HL-60 (cell line): ENCODE results near the gene PLXNB2.

Source experiments
- DNase-seq, 2 experiments: peaks; one replicate each; pipeline ENCODE4 v3.0.0-alpha.2; 2010 to 2020; ENCODE audit warnings: low read depth in 1 of 2, low spot score in 1 of 2
- H3K27ac ChIP-seq: fragments of 250-450 bp; sonication (Bioruptor Pico); replicated peaks from 2 replicates; pipeline ENCODE4 v1.5.1; 2020; ENCODE audit warnings: mild to moderate bottlenecking, moderate library complexity
- H3K27me3 ChIP-seq: fragments of 250-450 bp; sonication (Bioruptor Pico); 2 replicates; pipeline ENCODE4 v1.5.1; 2021; ENCODE audit warnings: mild to moderate bottlenecking, moderate library complexity; ENCODE audit not compliant: insufficient read depth, poor library complexity, severe bottlenecking
- H3K4me3 ChIP-seq: replicated peaks from 2 replicates; pipeline ENCODE4 v1.5.1; 2011; ENCODE audit warnings: mild to moderate bottlenecking, control low read depth, low read length; ENCODE audit not compliant: insufficient read depth
- GABPA ChIP-seq: IDR thresholded peaks from 2 replicates; pipeline ENCODE4 v1.6.1; 2012; ENCODE audit warnings: low read depth
- POLR2AphosphoS5 ChIP-seq: IDR thresholded peaks from 2 replicates; pipeline ENCODE4 v1.6.1; 2012; ENCODE audit warnings: low read depth
- SPI1 ChIP-seq: IDR thresholded peaks from 2 replicates; pipeline ENCODE4 v1.6.1; 2012; ENCODE audit warnings: low read depth, mild to moderate bottlenecking, borderline replicate concordance
- TF ChIP-seq, protein P1 (sequence below): IDR thresholded peaks from 2 replicates; pipeline ENCODE4 v1.6.1; 2012; ENCODE audit warnings: low read depth; ENCODE audit not compliant: insufficient replicate concordance
- TF ChIP-seq, protein P2 (sequence below): IDR thresholded peaks from one replicate; pipeline ENCODE4 v1.5.1; 2011; ENCODE audit warnings: low read length, control low read depth, inconsistent platforms; ENCODE audit not compliant: insufficient read depth

PLXNB2 gene

DNA sequence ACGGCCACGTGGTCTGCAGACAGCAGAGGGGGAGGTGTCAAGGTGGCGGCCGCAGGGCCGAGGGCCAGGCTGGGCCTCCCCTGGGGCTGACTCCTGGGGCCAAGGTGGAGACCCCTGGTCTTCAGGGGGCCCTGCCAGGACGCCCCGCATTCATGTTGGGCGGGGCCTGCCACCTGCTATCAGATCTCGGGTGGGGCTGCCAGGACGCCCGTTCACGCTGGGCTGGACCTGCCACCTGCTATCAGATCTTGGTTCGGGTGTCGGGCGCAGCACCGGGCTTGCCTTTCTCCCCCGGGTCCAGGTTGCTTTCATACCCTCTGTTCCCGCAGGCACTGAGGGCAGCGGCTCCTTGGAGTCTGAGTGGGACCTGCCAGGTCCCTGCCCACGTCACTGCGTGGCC lies 21.2 kb downstream of the PLXNB2 start:
- DNase-seq: no peak
- Histone ChIP-seq H3K27ac (no peak overlapping the region), H3K4me3 (no peak overlapping the region), H3K27me3 (no peaks in the 10 kb centered on the region)
- TF ChIP-seq, protein P1, sequence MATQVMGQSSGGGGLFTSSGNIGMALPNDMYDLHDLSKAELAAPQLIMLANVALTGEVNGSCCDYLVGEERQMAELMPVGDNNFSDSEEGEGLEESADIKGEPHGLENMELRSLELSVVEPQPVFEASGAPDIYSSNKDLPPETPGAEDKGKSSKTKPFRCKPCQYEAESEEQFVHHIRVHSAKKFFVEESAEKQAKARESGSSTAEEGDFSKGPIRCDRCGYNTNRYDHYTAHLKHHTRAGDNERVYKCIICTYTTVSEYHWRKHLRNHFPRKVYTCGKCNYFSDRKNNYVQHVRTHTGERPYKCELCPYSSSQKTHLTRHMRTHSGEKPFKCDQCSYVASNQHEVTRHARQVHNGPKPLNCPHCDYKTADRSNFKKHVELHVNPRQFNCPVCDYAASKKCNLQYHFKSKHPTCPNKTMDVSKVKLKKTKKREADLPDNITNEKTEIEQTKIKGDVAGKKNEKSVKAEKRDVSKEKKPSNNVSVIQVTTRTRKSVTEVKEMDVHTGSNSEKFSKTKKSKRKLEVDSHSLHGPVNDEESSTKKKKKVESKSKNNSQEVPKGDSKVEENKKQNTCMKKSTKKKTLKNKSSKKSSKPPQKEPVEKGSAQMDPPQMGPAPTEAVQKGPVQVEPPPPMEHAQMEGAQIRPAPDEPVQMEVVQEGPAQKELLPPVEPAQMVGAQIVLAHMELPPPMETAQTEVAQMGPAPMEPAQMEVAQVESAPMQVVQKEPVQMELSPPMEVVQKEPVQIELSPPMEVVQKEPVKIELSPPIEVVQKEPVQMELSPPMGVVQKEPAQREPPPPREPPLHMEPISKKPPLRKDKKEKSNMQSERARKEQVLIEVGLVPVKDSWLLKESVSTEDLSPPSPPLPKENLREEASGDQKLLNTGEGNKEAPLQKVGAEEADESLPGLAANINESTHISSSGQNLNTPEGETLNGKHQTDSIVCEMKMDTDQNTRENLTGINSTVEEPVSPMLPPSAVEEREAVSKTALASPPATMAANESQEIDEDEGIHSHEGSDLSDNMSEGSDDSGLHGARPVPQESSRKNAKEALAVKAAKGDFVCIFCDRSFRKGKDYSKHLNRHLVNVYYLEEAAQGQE: no peak
- TF ChIP-seq, protein P2, sequence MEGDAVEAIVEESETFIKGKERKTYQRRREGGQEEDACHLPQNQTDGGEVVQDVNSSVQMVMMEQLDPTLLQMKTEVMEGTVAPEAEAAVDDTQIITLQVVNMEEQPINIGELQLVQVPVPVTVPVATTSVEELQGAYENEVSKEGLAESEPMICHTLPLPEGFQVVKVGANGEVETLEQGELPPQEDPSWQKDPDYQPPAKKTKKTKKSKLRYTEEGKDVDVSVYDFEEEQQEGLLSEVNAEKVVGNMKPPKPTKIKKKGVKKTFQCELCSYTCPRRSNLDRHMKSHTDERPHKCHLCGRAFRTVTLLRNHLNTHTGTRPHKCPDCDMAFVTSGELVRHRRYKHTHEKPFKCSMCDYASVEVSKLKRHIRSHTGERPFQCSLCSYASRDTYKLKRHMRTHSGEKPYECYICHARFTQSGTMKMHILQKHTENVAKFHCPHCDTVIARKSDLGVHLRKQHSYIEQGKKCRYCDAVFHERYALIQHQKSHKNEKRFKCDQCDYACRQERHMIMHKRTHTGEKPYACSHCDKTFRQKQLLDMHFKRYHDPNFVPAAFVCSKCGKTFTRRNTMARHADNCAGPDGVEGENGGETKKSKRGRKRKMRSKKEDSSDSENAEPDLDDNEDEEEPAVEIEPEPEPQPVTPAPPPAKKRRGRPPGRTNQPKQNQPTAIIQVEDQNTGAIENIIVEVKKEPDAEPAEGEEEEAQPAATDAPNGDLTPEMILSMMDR: no peak
- TF ChIP-seq POLR2AphosphoS5 (no peak), GABPA (no peak), SPI1 (no peak)

DNA sequence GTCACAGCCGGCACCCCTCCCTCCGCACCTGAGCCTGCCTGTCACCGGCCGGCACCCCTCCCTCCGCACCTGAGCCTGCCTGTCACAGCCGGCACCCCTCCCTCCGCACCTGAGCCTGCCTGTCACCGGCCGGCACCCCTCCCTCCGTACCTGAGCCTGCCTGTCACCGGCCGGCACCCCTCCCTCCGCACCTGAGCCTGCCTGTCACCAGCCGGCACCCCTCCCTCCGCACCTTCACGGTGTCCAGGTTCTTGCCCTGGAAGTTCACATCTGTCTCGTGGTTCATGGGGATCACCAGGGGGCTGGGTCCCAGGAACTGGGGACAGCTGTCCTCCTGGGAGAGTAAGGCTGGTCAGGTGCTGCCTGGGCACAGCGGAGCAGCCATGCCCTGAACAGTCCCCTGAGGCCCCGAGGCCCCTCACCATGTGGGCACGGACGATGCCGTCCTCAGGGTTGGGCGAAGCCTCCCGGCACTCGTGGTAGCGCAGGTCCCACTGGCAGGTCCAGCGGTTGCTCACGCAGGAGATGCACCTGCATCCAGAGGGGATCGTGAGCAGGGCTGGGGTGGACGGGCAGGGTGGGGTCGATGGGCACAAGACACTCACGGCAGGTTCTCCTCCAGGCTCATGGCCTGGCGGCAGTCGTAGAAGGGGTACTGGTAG lies 21.7 kb downstream of the PLXNB2 start:
- H3K27me3 ChIP-seq: no peaks in the 10 kb centered on the region
- DNase-seq: no peak
- TF ChIP-seq, protein P1: no peak
- no peak for TF ChIP-seq GABPA
- no peak for TF ChIP-seq SPI1
- no peak for TF ChIP-seq POLR2AphosphoS5
- TF ChIP-seq, protein P2: no peak
- no peak overlapping the region for H3K4me3 ChIP-seq
- no peak overlapping the region for H3K27ac ChIP-seq

DNA sequence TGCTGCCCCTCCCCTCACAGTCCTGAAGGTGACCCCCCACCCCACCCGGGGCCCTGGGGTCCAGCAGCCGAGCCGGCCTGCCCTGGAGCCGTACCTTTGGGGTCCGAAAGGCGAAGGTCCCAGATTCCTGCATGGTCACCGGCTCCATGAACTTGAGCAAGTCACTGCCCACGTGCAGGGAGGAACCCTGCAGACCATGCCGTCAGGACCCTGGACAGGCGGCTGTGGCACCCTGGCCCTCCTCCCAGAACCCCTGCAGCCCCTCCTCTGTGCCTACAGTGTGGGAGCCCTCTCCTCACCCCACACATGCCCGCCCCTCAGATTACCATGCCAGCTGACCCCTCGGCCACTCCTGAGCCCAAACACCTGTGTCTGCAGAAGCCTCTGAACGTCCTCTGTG lies 23.0 kb downstream of the PLXNB2 start:
- H3K4me3 ChIP-seq: no peak overlapping the region
- TF ChIP-seq, protein P1: peak; percentile 10
- no peak for TF ChIP-seq SPI1
- H3K27ac ChIP-seq: no peak overlapping the region
- no peaks in the 10 kb centered on the region for H3K27me3 ChIP-seq
- no peak for DNase-seq
